HPDE6-E6E7 (cell line): ENCODE data around the gene RSPRY1.

Experiments
- DNase-seq: peaks from one replicate; pipeline ENCODE4 v3.0.0; 2011; ENCODE audit warnings: missing footprints; ENCODE audit errors: extremely low spot score

The RSPRY1 gene

DNA sequence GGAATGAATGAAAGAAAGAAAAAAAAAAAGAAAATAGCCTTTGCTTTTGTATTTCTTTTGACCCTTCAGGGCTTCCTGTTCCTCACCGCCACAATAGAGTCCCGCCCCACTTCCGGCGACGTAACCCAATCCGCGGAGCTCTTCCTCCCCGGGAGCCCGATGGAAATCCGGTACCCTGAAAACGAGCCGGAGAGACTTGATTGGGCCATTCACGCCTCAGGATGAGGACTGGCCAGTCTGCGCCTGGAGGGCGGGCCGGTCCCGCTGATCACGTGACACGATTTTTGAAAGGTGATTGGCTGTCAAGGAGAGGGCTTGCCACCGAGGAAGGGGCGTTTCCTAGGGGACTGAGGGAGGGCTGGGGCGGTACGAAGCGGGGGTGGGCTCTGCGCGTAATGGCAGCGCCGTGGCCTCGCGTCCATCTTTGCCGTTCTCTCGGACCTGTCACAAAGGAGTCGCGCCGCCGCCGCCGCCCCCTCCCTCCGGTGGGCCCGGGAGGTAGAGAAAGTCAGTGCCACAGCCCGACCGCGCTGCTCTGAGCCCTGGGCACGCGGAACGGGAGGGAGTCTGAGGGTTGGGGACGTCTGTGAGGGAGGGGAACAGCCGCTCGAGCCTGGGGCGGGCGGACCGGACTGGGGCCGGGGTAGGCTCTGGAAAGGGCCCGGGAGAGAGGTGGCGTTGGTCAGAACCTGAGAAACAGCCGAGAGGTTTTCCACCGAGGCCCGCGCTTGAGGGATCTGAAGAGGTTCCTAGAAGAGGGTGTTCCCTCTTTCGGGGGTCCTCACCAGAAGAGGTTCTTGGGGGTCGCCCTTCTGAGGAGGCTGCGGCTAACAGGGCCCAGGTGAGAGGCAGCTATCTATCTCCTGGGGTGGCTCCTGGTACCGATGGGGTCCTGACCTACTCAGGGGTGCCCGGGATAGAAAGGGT, at the start of gene RSPRY1, which contains the start of gene PSME3IP1:
Gene RSPRY1 (plus strand): TSS at position 385 of the 927 bp plus-strand sequence. CDS start 18,330 bp downstream, outside the sequence.
Gene PSME3IP1 (minus strand): TSS at position 95 of the 927 bp plus-strand sequence. CDS start 12,185 bp downstream, outside the sequence.
- DNase-seq, result peak; percentile 100

DNA sequence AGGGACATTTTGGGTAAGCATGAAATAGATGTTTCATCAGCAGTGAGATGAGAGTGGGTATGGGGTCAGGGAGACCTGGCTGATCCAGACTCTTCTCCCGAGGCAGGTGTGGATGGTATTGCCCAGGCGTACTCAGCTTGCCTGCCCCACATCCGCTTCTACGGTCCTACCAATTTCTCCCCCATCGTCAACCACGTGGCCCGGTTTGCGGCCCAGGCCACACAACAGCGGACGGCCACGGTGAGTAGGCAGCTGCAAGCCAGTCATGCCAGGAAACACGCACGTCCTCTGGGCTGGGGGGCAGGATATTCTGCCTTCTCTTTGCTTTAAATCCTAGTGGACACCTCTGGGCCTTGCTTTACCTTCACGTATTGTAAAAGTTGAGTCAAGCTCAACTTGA, 49.1 kb upstream of the RSPRY1 start:
- no peak for DNase-seq

DNA sequence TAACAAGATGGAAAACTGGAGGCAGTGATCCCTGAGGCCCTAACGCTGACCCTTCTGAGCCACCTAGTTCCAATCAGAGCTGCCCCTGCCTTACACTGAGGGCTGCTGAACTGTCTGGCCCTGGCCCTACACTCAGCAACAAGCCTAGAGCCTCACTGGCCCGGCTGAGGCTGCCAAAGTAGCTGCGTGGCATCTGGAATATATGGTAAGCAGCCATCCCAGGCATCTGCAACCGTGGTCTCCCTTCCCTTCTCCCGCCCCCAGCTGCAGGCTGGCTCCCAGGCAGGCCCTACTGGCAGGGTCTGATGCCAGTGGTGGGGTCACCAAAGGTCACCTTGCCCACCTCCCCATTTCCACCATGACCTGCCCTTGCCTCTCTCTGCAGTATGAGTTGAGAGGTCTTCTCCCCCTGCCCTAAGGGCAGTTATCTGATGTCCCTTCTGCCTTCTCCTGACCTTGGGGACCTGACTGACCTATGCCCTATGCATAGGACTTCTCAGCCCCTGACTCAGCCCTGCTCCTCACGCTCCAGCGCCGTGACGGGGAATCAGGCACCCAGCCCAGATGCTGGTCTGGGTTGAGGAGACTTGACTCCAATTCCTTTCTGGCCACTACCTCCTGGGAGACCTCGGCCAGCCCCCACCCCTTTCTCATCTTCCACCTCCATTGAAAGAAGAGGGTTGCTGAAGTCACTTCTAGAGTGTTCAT, 48.4 kb upstream of the RSPRY1 start:
- no peak for DNase-seq

DNA sequence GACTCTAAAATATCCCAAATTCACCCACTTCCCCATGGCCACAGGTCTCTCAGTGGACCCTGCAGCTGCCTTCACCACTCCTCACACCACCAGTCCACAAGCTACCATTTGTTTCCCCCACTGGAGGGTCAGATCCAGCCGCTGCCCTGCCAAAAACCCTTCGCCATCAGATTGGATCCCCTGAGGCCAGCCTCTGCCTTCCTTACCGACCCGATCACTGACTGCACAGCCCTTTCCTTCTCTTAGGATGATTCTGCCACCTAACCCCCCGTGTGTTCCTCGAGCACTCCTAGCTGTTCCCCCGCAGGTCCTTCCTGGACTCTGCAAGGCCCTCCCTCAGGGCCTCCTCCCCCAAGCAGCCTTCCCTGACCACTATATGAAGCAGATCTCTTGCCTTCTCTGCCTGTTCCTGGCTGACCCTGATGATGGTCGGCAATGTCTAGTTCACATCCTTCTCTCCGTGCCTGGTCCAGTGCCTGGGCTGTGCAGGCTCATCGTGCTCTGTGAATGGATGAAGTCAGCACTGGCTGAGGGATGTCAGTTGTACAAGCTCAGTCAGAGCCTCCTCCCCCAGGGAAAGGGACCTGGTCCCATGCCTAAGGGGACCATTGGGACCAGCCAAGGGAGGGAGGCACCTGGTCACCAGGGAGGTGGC, 47.7 kb upstream of the RSPRY1 start:
- no peak for DNase-seq

- DNase-seq, result no peak
These were observed 45.0 kb upstream of the RSPRY1 start for GRCh38 chr16:57140931-57141668.

DNA sequence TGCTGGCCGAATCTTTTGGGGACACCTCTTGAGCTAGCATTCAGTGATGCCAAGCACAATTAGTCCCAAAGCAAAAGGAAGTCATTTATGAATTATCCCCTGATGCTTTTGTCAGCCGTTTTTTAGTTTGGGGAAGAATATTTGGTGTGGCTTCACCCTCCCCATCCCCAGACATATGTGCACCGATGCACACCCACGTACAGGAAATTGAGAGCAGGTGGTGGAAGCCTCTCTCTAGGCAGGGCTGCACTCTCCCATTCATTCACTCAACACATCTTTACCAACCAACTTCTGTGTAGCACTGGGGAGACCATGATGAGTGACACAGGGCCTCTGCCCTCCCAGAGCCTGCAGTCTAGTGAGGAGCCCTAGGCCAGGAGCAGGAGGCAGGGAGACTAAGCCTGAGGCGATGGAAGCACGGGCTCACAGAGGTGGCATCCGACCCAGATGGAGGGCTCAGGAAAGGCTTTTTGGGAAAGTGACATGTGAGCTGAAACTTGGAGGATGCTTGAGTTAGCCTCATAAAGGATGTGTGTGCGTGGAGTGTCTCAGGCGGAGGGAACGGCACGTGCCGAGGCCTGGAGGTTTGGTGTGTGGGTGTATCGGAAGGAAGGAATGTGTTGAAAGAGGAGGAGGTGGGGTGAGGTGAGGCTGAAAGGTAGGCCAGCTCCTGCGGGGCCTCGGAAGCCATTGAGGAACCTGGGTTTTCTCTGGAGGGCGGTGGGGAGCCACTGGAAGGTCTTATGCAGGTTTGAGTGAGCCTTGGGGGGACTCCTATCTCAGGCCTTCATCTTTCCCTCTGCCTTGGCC, 44.1 kb upstream of the RSPRY1 start:
- no peak for DNase-seq

GRCh38 chr16:57143149-57143921, 42.8 kb upstream of the RSPRY1 start:
- DNase-seq, result no peak

DNA sequence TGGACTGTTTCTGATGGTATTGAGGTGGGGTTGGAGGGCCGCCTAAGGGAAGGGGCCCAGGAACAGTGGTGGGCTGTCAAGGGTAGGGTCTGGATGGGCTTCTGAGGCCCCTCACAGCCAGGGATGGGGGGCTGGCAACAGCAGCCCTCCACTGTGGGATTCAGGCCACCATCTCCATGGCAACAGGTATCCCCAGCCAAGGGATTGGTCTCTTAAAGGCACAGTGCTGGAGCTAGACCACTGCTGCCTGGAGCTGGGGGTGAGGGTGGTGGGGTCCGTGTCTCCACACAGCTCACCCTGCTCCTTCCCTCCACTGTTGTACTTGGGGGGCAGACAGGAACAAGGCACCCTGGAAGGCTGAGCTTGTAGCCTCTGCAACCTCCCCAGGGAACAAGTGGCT, 42.1 kb upstream of the RSPRY1 start:
- DNase-seq, result no peak

DNA sequence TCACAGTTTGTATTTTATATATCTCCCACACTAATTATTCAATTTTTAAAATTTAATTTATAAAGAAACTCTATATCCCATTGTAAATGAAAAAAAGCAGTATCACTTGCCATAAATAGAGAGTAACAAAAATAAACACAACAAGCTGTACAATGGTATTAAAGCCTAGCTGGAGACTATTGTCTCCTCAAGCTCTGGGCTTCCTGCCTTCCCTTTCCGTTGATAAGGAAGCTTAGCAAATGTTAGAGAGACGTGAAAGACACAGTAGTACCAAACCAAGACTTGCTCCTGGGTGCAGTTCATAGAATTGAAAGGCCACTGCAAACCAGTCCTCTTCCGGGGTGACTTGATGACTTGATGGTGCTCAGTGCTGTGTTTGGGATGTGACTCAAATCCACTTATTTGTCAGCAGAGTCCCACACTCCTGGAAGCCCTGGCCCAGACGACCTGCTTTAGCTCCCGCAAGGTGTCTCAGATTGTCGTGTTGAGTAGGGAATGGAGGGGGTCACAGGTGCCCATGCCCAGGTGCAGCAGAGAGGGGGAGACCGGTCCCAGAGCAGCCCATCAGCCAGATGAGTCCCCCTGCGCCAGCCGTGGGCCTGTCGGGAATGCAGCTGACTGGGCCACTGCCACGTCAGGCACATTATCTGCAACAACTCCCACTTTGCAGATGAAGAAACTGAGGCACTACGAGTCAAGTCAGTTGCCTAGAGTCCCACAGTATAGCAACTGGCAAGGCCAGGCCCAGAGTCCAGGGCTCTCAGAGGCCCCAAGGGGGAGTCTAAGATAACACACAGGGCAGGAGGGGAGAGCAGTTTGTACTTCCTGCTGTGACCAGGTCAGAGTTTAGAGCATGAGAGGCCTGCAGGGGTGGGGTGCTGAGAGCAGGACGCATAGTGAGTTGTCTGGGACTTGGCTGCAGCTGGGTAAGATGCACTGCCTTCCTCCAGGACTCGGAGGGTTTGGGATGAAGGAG, 40.8 kb upstream of the RSPRY1 start:
- DNase-seq, result no peak

DNA sequence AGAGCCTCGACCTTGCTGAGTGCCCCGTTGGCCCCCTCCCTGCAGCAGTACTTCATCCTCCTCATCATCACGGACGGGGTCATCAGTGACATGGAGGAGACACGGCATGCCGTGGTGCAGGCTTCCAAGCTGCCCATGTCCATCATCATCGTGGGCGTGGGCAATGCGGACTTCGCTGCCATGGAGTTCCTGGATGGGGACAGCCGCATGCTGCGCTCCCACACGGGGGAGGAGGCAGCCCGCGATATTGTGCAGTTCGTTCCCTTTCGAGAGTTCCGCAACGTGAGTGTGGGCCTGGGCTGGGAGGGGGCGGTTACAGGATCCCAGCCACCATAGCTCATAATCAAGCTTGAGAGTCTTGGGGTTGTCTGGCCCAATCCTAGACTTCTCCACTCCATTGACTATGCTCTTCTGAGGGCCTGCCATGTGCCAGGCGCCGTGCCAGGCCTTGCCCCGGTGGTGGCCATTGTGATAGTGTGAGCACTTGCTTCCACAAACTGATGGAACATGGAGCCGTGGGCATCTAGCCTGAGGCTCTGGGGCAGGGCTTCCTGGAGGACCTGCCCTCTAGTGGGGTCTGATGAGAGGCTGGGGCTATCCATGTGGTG, 40.0 kb upstream of the RSPRY1 start:
- DNase-seq, result no peak

- no peak for DNase-seq
These were observed 39.4 kb upstream of the RSPRY1 start for GRCh38 chr16:57146735-57147134.

- DNase-seq, result no peak
These were observed 38.5 kb upstream of the RSPRY1 start for GRCh38 chr16:57147381-57148221.

- no peak for DNase-seq
These were observed 37.6 kb upstream of the RSPRY1 start for GRCh38 chr16:57148481-57148880.

DNA sequence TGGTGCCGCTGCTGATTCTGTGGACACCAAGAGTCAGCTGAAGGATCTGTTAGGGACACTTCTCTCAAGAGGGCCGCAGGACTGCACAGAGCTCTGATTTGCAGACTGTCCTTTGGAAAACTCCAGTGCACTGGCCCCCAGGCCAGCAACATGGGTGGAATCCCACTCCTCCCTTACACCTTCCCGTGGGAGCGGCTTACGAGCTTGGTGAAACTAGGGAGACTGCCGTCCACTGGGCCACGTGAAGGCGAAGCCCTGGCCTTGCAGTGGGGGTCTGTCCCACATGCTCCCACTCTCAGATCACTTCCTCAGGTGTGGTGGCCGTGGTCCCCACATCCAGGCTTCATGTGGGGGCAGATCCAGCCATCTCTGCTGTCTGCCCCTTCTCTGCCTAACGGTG, 36.7 kb upstream of the RSPRY1 start:
- DNase-seq, result no peak

DNA sequence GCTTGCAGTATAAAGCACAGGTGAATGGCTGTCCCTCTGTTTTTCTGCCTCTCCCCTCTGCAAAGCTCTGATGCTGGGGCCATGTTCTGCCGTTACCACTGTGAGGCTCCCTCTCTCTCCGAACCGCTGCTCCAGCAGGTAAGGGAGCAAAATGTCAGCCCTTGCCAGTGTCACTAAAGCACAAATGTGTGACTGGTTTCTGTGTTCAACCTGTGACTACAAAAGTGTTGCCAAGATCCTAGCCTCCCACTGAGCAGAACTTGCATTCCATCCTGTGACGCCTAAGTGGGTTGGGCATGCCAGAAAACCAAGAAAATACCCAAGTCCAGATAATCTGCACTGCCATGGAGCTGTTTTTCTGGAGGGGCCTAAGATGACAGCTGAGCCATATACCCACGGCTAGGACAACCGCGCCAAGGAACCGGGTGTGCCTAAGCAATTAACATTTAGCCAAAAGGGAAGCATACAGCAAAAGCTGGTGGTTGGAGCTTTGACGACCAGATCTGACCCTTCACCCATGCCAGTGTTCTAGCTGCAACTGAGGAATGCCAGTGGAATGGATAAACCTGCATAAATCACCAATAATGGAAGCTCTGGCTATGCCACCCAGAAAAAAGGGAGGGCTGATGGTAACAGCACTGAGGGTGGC, 35.3 kb upstream of the RSPRY1 start:
- DNase-seq, result no peak

DNA sequence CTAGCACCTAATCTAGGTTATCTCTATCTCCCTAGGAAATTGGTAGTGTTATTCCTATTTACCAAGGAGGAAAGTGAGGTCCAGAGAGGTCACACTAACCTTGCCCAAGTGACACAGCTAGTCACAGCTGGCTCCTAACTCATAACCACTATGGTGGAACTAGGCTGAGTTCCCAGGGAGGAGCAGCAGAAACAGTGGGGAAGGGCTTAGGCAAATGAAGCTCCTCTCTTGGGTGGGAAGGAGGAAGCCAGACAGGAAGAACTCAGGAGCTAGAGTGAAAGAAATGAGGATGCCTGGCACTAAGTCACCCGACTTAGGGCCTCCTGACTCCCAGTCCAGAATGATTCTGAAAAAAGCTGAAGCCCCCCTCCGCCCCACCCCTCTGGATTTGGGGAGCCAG, 34.8 kb upstream of the RSPRY1 start:
- no peak for DNase-seq
